ENCODE data around the gene RC3H1. TPM values are rescaled to one million over a fixed set of nuclear protein-coding genes. Genes with fewer than 3 reads are reported as not detected.
"Not testable (repeated sequence)": the region's sequence is repeated elsewhere in the genome, so short reads cannot be mapped to it uniquely, and the experiment has no call there.

RC3H1 gene
- total RNA-seq, 1 donor from 2014 or later = 31.4 TPM

DNA sequence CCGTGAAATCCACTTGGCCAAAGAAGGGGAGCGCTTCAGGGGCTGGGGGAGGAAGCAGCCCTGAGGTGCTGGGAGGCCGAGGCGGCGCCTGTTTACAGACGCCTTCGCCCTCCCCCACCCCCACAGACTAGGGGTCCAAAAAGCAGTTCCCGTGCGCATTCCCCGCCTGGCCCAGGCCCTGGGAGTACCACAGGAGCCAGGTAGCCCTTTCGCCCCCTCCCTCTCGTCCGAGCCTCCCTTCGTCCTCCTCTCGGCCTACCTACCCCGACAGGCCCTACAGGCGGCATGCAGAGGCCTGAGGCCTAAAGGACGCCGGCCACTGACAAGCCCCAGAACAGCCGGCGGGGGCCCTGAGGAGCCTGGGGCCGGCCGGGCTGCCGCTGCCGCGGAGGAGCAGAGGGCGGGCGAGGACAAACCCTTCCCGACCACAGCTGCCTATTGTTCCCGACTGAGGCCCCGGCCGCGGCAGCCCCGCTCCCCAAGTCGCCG, 522 bp downstream of the RC3H1 start:
- DNase-seq = peak; percentile 69

DNA sequence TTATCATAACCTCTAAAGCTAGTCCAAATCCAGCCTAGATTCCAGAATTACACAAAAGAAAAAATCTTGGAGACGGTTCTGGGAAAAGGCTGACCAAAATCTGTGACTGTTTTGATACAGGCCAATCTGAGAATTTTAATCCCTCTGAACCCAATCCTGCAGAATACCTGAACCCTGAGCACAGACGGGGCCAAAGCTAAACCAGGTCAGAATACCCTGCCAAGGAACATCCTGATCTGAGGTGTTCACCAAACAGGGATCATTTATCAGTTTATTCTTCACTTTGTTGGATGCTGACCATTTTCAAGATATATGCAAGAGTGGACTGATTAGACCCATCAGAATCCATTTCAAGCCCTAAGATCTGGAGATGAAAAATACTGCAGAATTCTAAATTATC, 3.6 kb downstream of the RC3H1 start:
- DNase-seq = no peak

DNA sequence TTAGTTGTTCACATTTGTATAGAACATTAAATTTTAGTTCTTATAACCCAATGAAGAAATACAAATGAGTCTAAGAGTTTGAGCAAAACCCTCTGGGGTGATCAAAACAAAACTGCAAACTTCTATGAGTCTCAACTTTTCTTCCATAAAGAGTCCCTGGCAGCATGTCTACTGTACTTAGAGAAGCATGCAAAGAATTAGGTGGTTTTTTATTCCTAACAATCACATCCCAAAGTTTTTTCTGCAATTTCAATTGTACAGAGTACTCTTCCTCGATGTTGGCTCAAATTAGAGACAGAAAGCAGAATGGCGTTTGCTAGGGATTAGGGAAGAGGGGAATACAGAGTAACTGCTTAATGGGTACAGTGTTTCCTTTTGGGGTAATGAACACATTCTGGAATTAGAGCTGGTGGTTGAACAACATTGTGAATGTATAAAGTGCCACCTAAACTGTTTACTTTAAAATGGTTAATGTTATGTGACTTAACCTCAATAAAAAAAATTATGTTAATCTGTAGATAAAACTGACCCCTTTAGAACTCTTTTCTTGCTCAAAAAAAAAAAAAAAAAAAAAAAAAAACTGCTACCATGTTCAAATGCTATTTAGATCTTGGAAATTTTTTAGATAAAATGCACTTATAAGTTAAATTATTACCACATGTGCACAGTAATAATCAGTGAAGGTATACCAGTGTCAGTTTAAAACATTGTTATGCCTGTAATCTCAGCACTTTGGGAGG, 4.8 kb downstream of the RC3H1 start:
- DNase-seq = peak; percentile 13

DNA sequence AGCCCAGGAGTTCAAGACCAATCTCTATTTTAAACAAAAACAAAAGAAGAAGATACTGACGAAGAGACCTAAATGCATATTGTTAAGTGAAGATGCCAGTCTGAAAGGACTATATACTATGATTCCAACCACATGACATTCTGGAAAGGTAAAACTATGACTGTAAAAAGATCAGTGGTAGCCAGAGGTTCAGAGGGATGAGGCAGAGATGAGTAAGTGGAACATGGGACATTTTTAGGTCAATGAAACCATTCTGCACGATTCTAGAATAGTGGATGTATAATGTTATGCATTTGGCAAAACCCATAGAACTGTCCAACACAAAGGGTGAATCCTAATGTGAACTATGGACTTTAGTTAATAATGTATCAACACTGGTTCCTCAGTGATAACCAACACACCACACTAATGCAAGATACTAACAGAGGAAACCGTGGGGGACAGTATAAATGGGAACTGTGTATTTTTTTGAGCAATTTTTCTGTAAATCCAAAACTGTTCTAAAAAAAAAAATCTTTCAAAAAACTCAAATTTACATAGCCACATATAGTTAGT, 8.2 kb downstream of the RC3H1 start:
- no peak for DNase-seq

DNA sequence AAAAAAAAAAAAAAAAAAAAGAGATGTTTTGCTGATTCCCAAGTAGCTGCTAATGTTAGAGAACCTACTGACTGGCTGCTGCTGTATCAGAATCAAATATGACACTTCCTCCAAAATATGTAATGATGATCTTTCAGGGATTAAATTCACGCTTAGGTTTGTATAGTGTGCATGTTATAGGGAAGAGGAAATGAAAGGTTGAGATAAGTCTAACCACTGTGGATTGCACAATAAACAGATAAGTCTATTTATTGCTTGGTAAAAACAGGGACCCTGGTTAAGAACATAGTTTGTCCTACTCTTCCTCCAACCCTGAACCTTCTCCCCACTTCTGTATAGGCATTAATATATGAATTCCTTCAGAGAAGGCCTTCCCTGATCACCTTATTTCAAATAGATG, 13.2 kb downstream of the RC3H1 start:
- no peak for DNase-seq

DNA sequence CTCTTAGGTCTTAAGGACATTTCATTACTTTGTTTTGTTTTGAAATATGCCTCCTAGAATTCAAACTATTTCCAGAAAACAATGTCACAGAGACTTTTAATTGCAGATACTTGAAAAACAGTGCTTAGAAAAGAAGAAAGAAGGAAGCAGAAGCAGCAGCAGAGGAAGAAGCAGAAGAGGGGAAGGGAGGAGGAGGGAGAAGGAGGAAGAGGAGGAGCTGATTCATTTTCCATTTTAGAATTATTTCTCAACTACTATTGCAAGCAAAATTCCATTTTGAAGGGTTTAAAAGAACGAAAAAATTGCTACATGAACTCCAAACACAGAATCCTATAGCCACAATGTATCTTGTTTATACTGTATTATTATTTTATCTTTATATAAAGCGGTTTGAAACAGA, 13.9 kb downstream of the RC3H1 start:
- DNase-seq = no peak

DNA sequence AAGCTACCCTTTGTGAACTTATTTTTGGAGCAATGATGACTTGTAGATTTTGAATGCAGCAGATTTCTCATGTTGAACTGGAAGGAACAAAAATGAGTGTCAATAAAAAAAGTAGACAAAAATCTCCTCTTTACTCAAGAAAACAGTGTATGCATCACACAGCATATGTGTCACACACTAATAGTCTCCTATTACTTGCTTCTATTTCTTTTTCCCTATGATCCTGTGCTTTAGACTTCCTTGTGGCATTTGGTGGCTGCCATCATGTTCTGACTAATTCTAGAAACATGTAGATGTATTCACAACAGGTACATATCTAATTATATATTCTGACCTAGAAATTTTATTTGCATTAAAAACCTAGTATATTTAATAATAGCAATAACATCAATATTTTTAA, 14.3 kb downstream of the RC3H1 start:
- no peak for DNase-seq

DNA sequence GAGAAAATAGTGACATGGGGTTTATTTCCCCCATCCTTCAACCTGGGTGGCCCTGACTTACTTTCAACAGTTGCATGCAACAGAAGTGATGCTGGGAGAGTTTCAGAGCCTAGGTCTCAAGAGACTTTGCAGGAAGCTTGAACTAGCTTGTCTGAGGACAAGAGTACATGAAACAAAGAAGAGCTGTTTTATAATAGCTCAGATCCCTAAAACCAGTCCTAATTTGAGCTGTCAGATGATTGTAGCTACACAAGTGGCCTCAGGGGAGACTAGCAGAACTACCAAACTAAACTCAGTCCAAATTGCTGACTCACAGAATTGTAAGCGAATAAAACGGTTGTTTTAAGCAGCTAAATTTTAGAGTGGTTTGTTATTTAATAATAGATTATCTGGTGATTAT, 17.1 kb downstream of the RC3H1 start:
- DNase-seq = peak; percentile 38

DNA sequence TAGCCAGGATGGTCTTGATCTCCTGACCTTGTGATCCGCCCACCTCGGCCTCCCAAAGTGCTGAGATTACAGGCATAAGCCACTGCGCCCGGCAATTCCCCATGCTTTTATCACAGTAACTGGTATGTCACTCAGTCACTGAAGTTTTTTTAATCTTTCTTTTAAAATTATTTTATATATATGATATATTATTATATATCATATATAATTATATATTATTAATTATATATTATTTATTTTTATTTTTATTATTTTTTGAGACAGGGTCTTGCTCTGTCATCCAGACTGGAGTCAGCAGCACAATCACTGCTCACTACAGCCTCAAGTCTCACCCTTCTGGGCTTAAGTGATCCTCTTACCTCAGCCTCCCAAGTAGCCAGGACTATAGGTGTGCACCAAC, 18.3 kb downstream of the RC3H1 start:
- no peak for DNase-seq

DNA sequence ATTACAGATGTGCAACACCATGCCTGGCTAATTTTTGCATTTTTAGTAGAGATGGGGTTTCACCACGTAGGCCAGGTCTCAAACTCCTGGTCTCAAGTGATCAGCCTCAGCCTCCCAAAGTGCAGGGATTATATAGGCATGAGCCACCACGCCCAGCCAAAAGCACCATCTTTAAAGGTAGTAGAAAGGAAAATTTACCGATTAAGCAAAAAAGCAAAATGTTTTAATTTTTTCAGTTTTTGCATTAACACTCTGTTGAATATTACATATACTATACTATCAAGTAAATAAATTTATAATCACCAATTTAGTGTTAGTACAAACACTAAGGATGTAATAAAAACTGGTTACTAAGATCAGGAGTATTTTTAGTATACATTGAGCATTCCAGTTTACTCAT, 20.6 kb downstream of the RC3H1 start:
- no peak for DNase-seq

DNA sequence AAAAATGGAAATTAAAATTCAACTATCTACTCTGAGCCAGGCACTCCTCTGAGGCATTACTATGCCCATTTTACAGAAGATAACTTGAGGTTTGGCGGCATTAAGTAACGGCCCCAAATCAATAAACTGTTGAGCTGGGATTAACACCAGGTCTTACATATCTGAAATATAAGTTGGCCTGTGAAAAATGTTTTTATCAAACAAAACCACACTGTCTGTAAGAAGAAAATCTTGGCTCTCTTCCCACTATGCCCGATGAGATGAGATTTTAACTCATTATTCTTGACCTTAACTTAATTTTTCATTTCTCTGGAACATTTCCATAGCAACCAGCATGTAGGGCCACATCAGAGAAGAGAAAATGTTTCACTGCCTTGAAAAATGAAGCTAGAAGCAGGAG, 21.8 kb downstream of the RC3H1 start:
- peak; percentile 27 for DNase-seq

DNA sequence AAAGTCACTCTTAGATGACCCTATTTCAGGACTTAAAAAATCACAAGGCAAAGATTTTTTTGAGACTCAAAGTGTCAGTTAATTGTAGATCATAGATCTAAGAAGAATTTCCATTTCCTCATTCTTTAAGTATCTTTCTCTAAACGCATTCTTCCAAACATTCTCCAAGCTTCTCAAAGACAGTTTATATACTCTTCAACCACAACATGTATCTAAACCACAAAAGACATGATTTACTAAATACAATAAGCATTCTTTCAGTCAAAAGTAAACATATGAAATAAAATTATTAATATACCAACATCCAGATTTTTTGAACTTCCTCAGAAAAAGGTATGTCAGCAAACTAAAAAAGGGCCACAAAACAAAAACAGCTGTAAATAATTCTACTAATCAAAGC, 24.4 kb downstream of the RC3H1 start:
- DNase-seq = no peak

DNA sequence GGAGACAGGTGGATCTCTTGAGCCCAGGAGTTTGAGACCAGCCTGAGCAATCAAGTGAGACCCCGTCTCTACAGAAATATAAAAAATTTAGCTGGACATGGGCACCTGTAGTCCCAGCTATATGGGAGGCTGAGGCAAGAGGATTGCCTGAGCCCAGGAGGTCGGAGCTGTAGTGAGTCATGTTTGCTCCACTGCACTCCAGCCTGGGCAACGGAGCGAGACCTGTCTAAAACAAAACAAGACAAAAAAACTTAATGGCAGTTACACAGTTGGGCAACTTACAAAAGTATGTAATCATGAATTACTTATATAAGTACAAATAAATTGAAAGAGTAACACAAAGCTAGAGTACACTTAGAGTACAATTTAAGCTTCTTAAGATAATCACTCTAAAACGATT, 25.2 kb downstream of the RC3H1 start:
- no peak for DNase-seq

DNA sequence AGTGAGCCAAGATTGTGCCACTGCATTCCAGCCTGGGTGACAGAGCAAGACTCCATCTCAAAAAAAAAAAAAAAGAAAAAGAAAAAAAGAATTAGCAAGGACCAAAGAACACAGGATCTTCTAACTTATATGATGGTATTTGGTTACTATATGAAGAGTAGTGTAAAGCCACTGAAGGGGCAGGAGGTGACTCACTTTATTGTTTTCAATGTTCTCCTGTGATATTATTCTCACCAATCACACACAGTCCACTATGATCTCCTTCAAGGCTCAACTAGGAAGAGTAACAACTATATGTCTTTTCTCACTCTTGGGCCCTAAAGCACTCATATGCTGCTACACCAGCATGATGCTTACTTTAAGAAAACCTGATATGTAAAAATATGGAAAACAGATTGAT, 26.7 kb downstream of the RC3H1 start:
- DNase-seq = no peak

DNA sequence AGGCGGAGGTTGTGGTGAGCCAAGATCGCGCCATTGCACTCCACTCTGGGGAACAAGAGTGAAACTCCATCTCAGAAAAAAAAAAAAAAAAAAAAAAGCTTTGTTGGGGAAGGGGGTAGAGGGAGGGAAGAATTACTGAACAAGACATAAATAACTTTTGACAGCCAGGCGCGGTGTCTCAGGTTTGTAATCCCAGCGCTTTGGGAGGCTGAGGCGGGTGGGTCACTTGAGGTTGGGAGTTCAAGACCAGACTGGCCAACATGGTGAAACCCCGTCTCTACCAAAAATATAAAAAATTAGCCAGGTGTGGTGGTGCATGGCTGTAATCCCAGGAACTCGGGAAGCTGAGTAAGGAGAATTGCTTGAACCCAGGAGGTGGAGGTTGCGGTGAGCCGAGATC, 28.2 kb downstream of the RC3H1 start:
- not testable (repeated sequence) for DNase-seq

DNA sequence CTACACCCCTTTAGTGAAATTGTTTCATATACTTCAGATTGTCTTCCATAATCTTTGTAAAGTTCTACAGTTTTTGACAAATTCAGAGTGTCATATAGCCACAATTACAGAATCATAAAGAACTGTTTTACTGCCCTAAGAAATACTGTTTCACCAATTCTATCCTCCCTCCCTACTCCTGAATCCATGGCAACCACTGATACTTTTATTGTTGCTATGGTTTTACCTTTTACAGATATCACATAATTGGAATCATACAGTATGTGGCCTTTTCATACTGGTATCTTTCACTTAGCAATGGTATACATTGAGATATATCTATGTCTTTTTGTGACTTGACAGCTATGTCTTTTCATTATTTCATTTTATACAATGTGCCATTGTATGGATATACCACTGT, 34.1 kb downstream of the RC3H1 start:
- DNase-seq = no peak

DNA sequence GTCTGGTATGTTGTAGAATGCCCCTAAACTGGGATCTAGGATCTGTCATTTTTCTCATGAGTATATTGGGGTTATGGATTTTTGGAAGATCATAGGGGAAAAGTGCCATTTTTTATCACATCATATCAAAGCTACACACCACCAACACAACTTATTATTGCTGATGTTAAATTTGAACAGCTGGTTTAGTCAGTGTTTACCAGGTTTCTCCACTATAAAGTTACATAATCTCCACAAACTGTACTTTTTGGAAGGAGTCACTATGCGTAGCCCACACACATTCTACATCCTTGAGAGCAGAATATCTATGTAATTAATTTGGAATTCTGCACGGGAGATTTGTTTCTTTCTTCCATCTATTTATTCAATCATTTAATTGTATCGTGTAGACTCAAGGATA, 35.2 kb downstream of the RC3H1 start:
- DNase-seq = no peak

DNA sequence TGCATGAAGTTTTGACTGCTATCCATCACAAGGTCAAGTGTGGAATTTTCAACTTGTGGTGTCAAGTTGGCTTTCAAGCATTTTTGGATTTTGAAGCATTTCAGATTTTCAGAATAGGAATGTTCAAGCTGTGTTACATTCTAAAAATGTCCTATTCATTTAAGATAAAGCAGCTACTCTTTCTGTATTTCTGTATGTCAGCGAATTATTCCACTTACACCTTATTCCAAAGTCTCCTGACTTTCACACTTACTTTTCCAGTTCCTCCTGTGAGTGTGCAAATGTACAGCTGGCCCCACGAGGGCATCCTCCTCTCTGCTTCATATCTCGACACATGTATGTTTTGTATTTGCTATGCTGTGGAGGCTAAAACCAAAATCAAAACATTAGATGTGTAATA, 51.9 kb downstream of the RC3H1 start:
- no peak for DNase-seq

DNA sequence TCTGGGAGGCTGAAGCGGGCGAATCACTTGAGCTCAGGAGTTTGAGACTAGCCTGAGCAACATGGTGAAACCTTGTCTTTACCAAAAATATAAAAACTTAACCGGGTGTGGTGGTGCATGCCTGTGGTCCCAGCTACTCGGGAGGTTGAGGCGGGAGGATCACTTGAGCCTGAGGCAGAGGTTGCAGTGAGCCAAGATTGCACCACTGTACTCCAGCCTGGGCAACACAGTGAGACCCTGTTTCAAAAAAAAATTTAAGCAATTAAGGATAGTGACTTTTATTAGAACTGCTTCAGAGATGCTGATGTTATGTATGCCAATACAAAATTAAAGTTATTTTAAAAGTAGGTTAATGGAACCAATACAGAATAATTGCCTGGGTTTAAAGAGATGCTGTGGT, 56.3 kb downstream of the RC3H1 start:
- DNase-seq = not testable (repeated sequence)

DNA sequence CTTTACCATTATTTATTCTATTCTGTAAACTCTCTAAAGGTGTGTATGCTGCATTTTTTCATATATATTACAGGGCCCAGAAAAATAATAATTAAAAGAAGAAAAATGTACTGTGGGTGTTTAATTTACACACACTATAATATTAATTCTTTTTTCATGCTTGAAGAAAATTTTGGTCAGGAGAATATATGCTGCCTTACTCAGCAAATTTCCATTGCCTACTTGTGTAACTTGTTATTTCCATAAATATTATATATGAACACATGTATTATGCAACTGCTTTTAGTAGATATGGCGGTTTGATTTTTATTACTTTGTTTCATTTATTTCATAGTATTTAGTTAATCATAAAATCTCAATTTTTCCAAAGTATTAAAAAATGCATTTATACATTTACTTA, 58.7 kb downstream of the RC3H1 start:
- no peak for DNase-seq

DNA sequence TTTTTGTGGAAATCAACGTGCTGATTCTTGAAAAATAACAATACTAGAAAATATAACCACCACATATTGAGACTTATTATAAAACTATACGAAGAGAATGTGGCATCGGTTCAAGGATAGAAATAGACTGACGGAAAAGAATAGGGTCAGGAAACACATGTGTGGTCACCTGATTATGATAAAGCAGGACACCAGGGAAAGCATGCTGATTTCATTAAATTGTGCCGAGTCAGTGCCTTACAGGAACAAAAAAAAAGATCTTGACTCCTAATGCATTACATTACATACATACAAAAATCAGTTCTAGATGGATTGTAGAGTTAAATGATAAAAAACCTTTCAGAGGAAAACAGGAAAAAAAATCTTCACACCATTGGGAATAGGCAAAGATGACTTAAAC, 61.5 kb downstream of the RC3H1 start:
- no peak for DNase-seq

DNA sequence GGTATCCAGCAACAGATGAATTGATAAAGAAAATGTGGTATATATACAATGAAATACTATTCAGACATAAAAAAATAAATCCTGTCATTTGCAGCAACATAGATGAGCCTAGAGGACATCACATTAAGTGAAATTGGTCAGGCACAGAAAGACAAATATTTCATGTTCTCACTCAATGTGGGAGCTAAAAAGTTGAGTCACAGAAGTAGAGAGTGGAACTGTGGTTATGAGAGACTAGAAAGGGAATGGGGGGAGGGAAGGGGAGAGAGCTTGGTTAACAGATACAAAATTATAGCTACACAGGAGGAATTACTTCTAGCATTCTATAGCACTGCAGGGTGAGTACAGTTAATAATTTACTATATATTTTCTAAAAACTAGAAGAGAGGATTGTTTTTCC, 68.0 kb downstream of the RC3H1 start:
- DNase-seq = no peak

DNA sequence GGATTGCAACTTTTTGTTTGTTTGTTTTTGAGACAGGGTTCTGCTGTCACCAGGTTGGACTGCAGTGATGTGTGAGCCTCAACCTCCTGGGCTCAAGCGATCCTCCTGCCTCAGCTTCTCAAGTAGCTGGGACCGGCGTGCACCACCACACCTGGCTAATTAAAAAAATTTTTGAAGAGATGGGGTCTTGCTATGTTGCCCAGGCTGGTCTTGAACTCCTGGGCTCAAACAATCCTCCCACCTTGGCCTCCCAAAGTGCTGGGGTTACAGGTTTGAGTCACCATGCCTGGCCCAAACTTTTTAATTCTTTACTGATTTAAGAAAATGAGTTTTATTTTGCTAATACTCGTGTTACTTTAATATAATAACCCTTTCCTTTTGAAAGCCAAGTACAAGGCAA, 73.6 kb downstream of the RC3H1 start:
- no peak for DNase-seq

DNA sequence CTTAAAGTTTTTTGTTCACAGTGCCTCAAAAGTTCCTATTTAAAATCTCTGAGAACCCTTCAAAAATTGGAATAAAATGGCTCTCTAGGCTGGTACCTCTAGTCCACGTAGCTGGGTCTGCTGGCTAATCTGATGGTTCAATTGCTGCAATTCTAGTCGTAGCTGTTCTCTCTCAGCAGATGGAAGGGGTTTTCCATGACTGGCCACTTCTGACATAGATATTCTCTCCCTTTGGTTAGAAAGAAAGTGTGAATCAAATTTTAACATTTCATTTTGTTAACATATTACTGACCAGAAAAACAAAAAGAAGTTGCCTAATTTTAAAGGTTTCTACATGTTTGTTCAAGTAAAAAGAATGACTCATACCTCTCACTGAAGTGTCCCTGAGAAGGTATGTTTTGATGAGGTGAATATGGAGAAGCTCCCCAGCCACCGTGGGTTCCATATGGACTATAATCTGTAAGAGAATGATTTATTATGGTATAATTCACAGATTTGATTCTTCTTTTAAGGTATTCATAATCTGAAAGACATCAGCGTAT, 75.7 kb downstream of the RC3H1 start:
- DNase-seq = no peak
